GM23338 (cell line): Measurements from ENCODE around the gene TPM1. TPM values are rescaled to one million over a fixed set of nuclear protein-coding genes. Genes with fewer than 3 reads are reported as not detected.

Source experiments
- ATAC-seq: fragments of 200-7000 bp; cut with Tn5 transposase; 3 replicates; pipeline ENCODE4 v1.9.1; 2020
- DNase-seq: peaks from one replicate; pipeline ENCODE4 v3.0.0-alpha.2; 2015; ENCODE audit warnings: low spot score
- H2AFZ ChIP-seq: fragments of 200-600 bp; sonication (generic); 2 replicates; pipeline ENCODE4 v1.8.0; 2016; ENCODE audit warnings: antibody characterized with exemption, mild to moderate bottlenecking, moderate library complexity
- H3F3A ChIP-seq: fragments of 200-600 bp; sonication (generic); replicated peaks from 2 replicates; pipeline ENCODE4 v1.8.0; 2017; ENCODE audit warnings: antibody characterized with exemption, mixed run types, low read depth
- H3K27ac ChIP-seq: fragments of 200-600 bp; sonication (generic); 2 replicates; pipeline ENCODE4 v1.6.1; 2016; ENCODE audit warnings: low read depth
- H3K27me3 ChIP-seq: fragments of 200-600 bp; sonication (generic); 2 replicates; pipeline ENCODE4 v1.8.0; 2016; ENCODE audit warnings: mild to moderate bottlenecking, mixed run types, moderate library complexity; ENCODE audit not compliant: insufficient read depth
- H3K36me3 ChIP-seq: fragments of 200-600 bp; sonication (generic); 2 replicates; pipeline ENCODE4 v1.8.0; 2016; ENCODE audit warnings: mild to moderate bottlenecking; ENCODE audit not compliant: insufficient read depth
- H3K4me1 ChIP-seq: fragments of 200-600 bp; sonication (generic); 2 replicates; pipeline ENCODE4 v1.8.0; 2016; ENCODE audit warnings: mild to moderate bottlenecking, moderate library complexity; ENCODE audit not compliant: insufficient read depth
- H3K4me2 ChIP-seq: fragments of 200-600 bp; sonication (generic); 2 replicates; pipeline ENCODE4 v1.7.1; 2017; ENCODE audit warnings: mixed run types
- H3K4me3 ChIP-seq: fragments of 200-600 bp; sonication (generic); 2 replicates; pipeline ENCODE4 v1.6.1; 2016; ENCODE audit warnings: mixed run types
- H3K79me2 ChIP-seq: fragments of 200-600 bp; sonication (generic); replicated peaks from 2 replicates; pipeline ENCODE4 v1.8.0; 2017; ENCODE audit warnings: mild to moderate bottlenecking; ENCODE audit not compliant: insufficient read depth
- H3K9me2 ChIP-seq: fragments of 200-600 bp; sonication (generic); 2 replicates; pipeline ENCODE4 v1.8.0; 2017; ENCODE audit not compliant: insufficient read depth
- H4K20me1 ChIP-seq: fragments of 200-600 bp; sonication (generic); replicated peaks from 2 replicates; pipeline ENCODE4 v1.8.0; 2017; ENCODE audit warnings: mild to moderate bottlenecking; ENCODE audit not compliant: insufficient read depth
- H3K27ac Mint-ChIP-seq: 2 replicates; pipeline ENCODE4 v1.8.0; 2020; ENCODE audit warnings: inconsistent platforms, mild to moderate bottlenecking, moderate library complexity, mixed read lengths
- H3K27me3 Mint-ChIP-seq: 3 replicates; pipeline ENCODE4 v1.8.0; 2022; ENCODE audit warnings: low read depth, mild to moderate bottlenecking, moderate library complexity, mixed read lengths, inconsistent platforms; ENCODE audit not compliant: insufficient read depth, poor library complexity
- H3K36me3 Mint-ChIP-seq: 3 replicates; pipeline ENCODE4 v1.8.0; 2021; ENCODE audit warnings: low read depth, mild to moderate bottlenecking, inconsistent platforms, moderate library complexity, mixed read lengths
- H3K4me1 Mint-ChIP-seq: 3 replicates; pipeline ENCODE4 v1.8.0; 2020; ENCODE audit warnings: mild to moderate bottlenecking, inconsistent platforms, mixed read lengths
- H3K4me3 Mint-ChIP-seq: 3 replicates; pipeline ENCODE4 v1.8.0; 2021; ENCODE audit warnings: moderate library complexity, mild to moderate bottlenecking, inconsistent platforms, mixed read lengths
- H3K9me3 Mint-ChIP-seq: 3 replicates; pipeline ENCODE4 v1.8.0; 2020; ENCODE audit warnings: moderate library complexity, mild to moderate bottlenecking, inconsistent platforms, mixed read lengths
- CREB1 ChIP-seq: fragments of 250-450 bp; sonication (Bioruptor Pico); IDR thresholded peaks from 2 replicates; pipeline ENCODE4 v1.5.0; 2020; ENCODE audit warnings: low read depth, mild to moderate bottlenecking, moderate library complexity
- EZH2 ChIP-seq: fragments of 200-600 bp; sonication (generic); IDR thresholded peaks from one replicate; pipeline ENCODE4 v1.8.0; 2017; ENCODE audit warnings: antibody characterized with exemption, mild to moderate bottlenecking, low read depth; ENCODE audit not compliant: unreplicated experiment
- EZH2phosphoT487 ChIP-seq: fragments of 200-600 bp; sonication (generic); IDR thresholded peaks from one replicate; pipeline ENCODE4 v1.8.1; 2018; ENCODE audit warnings: antibody characterized with exemption; ENCODE audit not compliant: unreplicated experiment
- JUNB ChIP-seq: IDR thresholded peaks from one replicate; pipeline ENCODE4 v1.6.1; 2016; ENCODE audit warnings: antibody characterized with exemption; ENCODE audit not compliant: unreplicated experiment
- NANOG ChIP-seq: IDR thresholded peaks from 2 replicates; pipeline ENCODE4 v1.6.1; 2016; ENCODE audit warnings: antibody characterized with exemption, borderline replicate concordance
- POLR2AphosphoS5 ChIP-seq: IDR thresholded peaks from 2 replicates; pipeline ENCODE4 v1.6.1; 2016; ENCODE audit warnings: antibody characterized with exemption, low read depth
- STAT1 ChIP-seq: IDR thresholded peaks from one replicate; pipeline ENCODE4 v1.6.1; 2016; ENCODE audit warnings: antibody characterized with exemption; ENCODE audit not compliant: unreplicated experiment
- ZNF114 ChIP-seq: fragments of 250-450 bp; sonication (Bioruptor Pico); IDR thresholded peaks from 2 replicates; pipeline ENCODE4 v1.5.0; 2020; ENCODE audit warnings: mild to moderate bottlenecking, moderate library complexity
- ZNF331 ChIP-seq: fragments of 250-450 bp; sonication (Bioruptor Pico); IDR thresholded peaks from 2 replicates; pipeline ENCODE4 v1.5.0; 2020; ENCODE audit warnings: low read depth, mild to moderate bottlenecking, moderate library complexity
- polyA plus RNA-seq: library from polyadenylated mRNA; unstranded; fragments of >200 nt; fragmentation: Nextera tagmentation; extraction: Ambion mirVana; gene quantifications from 2 replicates; pipeline ENCODE4 v1.2.1, GENCODE V29; 2016
- total RNA-seq: library from RNA; depleted of rRNA; stranded (reverse); fragments of >200 nt; shearing (Covaris generic); gene quantifications from 2 replicates; pipeline ENCODE4 v1.2.3, GENCODE V29; 2014
- TF ChIP-seq, protein P1 (sequence below): fragments of 250-450 bp; sonication (Bioruptor Pico); IDR thresholded peaks from 2 replicates; pipeline ENCODE4 v1.5.0; 2020; ENCODE audit warnings: mild to moderate bottlenecking, moderate library complexity
- TF ChIP-seq, protein P2 (sequence below): IDR thresholded peaks from 2 replicates; pipeline ENCODE4 v1.6.1; 2016; ENCODE audit warnings: antibody characterized with exemption
- TF ChIP-seq, protein P3 (sequence below): IDR thresholded peaks from one replicate; pipeline ENCODE4 v1.6.1; 2018; ENCODE audit warnings: antibody characterized with exemption; ENCODE audit not compliant: unreplicated experiment

Gene TPM1
- total and polyA plus RNA-seq, 2 experiments from 2014 or later, result 449 to 913 TPM

DNA sequence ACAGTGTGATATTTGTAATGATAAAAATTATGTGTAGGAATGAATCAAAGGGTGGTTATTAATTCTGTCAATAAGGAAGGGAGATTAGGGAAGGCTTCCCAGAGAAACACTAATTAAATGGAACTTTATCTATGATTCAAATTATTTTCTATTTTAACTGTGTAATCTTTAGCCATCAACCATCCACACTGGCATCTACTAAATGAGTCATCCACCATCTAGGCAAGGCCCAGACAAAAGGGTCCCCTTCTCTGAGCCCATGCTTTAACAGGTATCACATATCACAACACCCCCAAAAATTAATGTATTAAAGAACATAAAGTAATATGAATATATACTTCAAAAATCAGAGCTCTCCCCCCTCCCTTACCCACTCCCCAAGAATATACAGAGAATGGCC, 19.9 kb upstream of the TPM1 start (continued):
- TF ChIP-seq, protein P1, sequence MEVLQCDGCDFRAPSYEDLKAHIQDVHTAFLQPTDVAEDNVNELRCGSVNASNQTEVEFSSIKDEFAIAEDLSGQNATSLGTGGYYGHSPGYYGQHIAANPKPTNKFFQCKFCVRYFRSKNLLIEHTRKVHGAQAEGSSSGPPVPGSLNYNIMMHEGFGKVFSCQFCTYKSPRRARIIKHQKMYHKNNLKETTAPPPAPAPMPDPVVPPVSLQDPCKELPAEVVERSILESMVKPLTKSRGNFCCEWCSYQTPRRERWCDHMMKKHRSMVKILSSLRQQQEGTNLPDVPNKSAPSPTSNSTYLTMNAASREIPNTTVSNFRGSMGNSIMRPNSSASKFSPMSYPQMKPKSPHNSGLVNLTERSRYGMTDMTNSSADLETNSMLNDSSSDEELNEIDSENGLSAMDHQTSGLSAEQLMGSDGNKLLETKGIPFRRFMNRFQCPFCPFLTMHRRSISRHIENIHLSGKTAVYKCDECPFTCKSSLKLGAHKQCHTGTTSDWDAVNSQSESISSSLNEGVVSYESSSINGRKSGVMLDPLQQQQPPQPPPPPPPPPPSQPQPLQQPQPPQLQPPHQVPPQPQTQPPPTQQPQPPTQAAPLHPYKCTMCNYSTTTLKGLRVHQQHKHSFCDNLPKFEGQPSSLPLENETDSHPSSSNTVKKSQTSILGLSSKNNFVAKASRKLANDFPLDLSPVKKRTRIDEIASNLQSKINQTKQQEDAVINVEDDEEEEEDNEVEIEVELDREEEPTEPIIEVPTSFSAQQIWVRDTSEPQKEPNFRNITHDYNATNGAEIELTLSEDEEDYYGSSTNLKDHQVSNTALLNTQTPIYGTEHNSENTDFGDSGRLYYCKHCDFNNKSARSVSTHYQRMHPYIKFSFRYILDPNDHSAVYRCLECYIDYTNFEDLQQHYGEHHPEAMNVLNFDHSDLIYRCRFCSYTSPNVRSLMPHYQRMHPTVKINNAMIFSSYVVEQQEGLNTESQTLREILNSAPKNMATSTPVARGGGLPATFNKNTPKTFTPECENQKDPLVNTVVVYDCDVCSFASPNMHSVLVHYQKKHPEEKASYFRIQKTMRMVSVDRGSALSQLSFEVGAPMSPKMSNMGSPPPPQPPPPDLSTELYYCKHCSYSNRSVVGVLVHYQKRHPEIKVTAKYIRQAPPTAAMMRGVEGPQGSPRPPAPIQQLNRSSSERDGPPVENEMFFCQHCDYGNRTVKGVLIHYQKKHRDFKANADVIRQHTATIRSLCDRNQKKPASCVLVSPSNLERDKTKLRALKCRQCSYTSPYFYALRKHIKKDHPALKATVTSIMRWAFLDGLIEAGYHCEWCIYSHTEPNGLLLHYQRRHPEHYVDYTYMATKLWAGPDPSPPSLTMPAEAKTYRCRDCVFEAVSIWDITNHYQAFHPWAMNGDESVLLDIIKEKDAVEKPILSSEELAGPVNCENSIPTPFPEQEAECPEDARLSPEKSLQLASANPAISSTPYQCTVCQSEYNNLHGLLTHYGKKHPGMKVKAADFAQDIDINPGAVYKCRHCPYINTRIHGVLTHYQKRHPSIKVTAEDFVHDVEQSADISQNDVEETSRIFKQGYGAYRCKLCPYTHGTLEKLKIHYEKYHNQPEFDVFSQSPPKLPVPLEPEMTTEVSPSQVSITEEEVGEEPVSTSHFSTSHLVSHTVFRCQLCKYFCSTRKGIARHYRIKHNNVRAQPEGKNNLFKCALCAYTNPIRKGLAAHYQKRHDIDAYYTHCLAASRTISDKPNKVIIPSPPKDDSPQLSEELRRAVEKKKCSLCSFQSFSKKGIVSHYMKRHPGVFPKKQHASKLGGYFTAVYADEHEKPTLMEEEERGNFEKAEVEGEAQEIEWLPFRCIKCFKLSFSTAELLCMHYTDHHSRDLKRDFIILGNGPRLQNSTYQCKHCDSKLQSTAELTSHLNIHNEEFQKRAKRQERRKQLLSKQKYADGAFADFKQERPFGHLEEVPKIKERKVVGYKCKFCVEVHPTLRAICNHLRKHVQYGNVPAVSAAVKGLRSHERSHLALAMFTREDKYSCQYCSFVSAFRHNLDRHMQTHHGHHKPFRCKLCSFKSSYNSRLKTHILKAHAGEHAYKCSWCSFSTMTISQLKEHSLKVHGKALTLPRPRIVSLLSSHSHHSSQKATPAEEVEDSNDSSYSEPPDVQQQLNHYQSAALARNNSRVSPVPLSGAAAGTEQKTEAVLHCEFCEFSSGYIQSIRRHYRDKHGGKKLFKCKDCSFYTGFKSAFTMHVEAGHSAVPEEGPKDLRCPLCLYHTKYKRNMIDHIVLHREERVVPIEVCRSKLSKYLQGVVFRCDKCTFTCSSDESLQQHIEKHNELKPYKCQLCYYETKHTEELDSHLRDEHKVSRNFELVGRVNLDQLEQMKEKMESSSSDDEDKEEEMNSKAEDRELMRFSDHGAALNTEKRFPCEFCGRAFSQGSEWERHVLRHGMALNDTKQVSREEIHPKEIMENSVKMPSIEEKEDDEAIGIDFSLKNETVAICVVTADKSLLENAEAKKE (CRISPR knock-in tag), result no peak
- TF ChIP-seq EZH2, result no peak
- TF ChIP-seq, protein P2, sequence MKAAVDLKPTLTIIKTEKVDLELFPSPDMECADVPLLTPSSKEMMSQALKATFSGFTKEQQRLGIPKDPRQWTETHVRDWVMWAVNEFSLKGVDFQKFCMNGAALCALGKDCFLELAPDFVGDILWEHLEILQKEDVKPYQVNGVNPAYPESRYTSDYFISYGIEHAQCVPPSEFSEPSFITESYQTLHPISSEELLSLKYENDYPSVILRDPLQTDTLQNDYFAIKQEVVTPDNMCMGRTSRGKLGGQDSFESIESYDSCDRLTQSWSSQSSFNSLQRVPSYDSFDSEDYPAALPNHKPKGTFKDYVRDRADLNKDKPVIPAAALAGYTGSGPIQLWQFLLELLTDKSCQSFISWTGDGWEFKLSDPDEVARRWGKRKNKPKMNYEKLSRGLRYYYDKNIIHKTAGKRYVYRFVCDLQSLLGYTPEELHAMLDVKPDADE, result no peak
- TF ChIP-seq JUNB, result no peak

DNA sequence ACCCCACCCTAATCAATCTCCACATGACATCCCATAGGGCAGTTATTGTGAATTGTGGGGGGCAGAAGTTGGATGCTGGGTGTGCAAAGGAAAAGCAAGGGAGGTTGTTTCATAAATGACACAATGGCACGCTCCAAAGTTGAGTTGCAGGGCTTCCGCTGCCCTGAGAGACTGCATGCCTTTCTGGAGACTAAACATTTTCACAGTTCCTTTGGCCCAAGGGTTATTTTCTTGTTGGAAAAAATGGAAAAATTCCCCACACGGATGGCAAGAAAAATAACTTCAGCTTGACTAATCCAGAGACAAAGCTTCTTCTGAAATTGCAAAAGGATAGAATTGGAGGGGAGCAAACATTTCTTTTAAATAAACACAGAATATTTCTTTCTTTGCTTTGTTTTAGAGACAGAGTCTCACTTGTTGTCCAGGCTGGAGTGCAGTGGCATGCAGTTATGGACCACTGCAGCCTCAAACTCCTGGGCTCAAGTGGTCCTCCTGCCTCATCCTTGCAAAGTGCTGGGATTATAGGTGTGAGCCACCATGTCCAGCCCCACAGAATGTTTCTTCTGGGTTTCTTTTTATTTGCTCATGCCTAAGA, 19.1 kb upstream of the TPM1 start:
- H3K27me3 Mint-ChIP-seq, result peaks cover 5% of the 10 kb centered on the region
- DNase-seq (no peak), ATAC-seq (no peak)
- no peak overlapping the region for H3K4me3 Mint-ChIP-seq
- H3K27ac Mint-ChIP-seq, result no peak overlapping the region
- no peaks in the 10 kb centered on the region for H3K36me3 Mint-ChIP-seq
- Histone ChIP-seq H3K79me2 (no peaks in the 10 kb centered on the region), H3K9me2 (peaks cover 16% of the 10 kb centered on the region; the same call in 1 of the 2 replicates), H4K20me1 (no peaks in the 10 kb centered on the region), H3F3A (no peaks in the 10 kb centered on the region), H3K4me1 (peaks cover 10% of the 10 kb centered on the region), H3K4me3 (no peak overlapping the region), H2AFZ (no peak overlapping the region), H3K36me3 (no peaks in the 10 kb centered on the region), H3K27me3 (no peaks in the 10 kb centered on the region), H3K4me2 (no peak overlapping the region), H3K27ac (no peak overlapping the region)
- peaks cover 10% of the 10 kb centered on the region for H3K4me1 Mint-ChIP-seq
- no peaks in the 10 kb centered on the region for H3K9me3 Mint-ChIP-seq
- TF ChIP-seq JUNB, result no peak
- no peak for TF ChIP-seq STAT1
- TF ChIP-seq ZNF114 (CRISPR knock-in tag), result no peak
- TF ChIP-seq NANOG, result no peak
- no peak for TF ChIP-seq EZH2phosphoT487
- TF ChIP-seq CREB1 (CRISPR knock-in tag), result no peak
- TF ChIP-seq, protein P2, result no peak
- TF ChIP-seq ZNF331, result no peak
- TF ChIP-seq, protein P3, sequence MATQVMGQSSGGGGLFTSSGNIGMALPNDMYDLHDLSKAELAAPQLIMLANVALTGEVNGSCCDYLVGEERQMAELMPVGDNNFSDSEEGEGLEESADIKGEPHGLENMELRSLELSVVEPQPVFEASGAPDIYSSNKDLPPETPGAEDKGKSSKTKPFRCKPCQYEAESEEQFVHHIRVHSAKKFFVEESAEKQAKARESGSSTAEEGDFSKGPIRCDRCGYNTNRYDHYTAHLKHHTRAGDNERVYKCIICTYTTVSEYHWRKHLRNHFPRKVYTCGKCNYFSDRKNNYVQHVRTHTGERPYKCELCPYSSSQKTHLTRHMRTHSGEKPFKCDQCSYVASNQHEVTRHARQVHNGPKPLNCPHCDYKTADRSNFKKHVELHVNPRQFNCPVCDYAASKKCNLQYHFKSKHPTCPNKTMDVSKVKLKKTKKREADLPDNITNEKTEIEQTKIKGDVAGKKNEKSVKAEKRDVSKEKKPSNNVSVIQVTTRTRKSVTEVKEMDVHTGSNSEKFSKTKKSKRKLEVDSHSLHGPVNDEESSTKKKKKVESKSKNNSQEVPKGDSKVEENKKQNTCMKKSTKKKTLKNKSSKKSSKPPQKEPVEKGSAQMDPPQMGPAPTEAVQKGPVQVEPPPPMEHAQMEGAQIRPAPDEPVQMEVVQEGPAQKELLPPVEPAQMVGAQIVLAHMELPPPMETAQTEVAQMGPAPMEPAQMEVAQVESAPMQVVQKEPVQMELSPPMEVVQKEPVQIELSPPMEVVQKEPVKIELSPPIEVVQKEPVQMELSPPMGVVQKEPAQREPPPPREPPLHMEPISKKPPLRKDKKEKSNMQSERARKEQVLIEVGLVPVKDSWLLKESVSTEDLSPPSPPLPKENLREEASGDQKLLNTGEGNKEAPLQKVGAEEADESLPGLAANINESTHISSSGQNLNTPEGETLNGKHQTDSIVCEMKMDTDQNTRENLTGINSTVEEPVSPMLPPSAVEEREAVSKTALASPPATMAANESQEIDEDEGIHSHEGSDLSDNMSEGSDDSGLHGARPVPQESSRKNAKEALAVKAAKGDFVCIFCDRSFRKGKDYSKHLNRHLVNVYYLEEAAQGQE, result no peak
- TF ChIP-seq POLR2AphosphoS5, result no peak
